Lower lobe of right lung (tissue), 2 donors: Measurements from ENCODE around the gene TSPAN17. TPM values are rescaled to one million over a fixed set of nuclear protein-coding genes. Genes with fewer than 3 reads are reported as not detected.

Experiments used
- ATAC-seq, 2 donors: fragments of 200-7000 bp; cut with Tn5 transposase; one replicate each; pipeline ENCODE4 v1.9.1; 2020 to 2022; ENCODE audit warnings: mild to moderate bottlenecking in 2 of 2, moderate library complexity in 2 of 2
- DNase-seq: peaks from one replicate; pipeline ENCODE4 v3.0.0-alpha.2; 2020
- H3K27ac ChIP-seq: fragments of 200-600 bp; one replicate; pipeline ENCODE4 v1.8.0; 2022
- H3K27me3 ChIP-seq: fragments of 200-600 bp; one replicate; pipeline ENCODE4 v1.8.0; 2022; ENCODE audit warnings: low read depth
- H3K36me3 ChIP-seq: fragments of 200-600 bp; one replicate; pipeline ENCODE4 v1.8.0; 2022; ENCODE audit warnings: mild to moderate bottlenecking
- H3K4me1 ChIP-seq: fragments of 200-600 bp; one replicate; pipeline ENCODE4 v1.8.0; 2022
- H3K4me3 ChIP-seq: fragments of 200-600 bp; one replicate; pipeline ENCODE4 v1.8.0; 2022; ENCODE audit warnings: mild to moderate bottlenecking
- H3K9me3 ChIP-seq: fragments of 200-600 bp; one replicate; pipeline ENCODE4 v1.8.0; 2022
- intact Hi-C: fragments of 100-400 bp; cut with DNase I; formaldehyde crosslinking; loops from one replicate; pipeline ENCODE4 v1.11.0; 2022
- total RNA-seq: library from RNA; stranded (reverse); fragmentation: NEBNext Ultra II Directional; extraction: Animal tissue kit (Norgen Biotek cat#: 25700); gene quantifications from one replicate; pipeline ENCODE4 v1.2.1, GENCODE V29; 2021
- TF ChIP-seq, protein P1 (sequence below): fragments of 200-600 bp; IDR thresholded peaks from one replicate; pipeline ENCODE4 v1.8.0; 2022; ENCODE audit warnings: antibody characterized with exemption, mild to moderate bottlenecking
- donor health status: DM: no; HTN: yes; CAD: no; lungs with severe emphysema.

Gene TSPAN17
- total RNA-seq, 1 donor from 2014 or later = 32.3 TPM

DNA sequence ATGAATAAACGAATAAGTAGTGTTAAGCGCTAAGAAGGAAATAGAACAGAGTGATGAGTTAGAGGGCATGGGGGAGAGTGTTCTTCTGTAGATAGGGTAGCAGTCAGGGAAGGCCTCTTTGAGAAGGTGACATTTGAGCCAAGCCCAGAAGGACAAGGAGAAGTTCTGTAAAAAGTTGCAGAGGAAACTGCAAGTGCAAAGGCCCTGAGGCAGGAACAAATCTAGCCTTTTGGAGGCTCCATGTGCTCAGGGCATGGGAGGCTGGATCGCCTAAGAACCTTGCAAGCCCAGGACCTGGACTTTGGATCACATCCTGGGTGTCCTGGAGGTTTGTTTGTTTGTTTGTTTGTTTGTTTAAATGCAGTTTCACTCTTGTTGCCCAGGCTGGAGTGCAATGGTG, 8.8 kb upstream of the TSPAN17 start:
- Histone ChIP-seq H3K27ac (no peak overlapping the region), H3K36me3 (no peaks in the 10 kb centered on the region), H3K27me3 (peaks cover 11% of the 10 kb centered on the region), H3K9me3 (no peaks in the 10 kb centered on the region), H3K4me1 (no peaks in the 10 kb centered on the region), H3K4me3 (no peak overlapping the region)
- TF ChIP-seq, protein P1, sequence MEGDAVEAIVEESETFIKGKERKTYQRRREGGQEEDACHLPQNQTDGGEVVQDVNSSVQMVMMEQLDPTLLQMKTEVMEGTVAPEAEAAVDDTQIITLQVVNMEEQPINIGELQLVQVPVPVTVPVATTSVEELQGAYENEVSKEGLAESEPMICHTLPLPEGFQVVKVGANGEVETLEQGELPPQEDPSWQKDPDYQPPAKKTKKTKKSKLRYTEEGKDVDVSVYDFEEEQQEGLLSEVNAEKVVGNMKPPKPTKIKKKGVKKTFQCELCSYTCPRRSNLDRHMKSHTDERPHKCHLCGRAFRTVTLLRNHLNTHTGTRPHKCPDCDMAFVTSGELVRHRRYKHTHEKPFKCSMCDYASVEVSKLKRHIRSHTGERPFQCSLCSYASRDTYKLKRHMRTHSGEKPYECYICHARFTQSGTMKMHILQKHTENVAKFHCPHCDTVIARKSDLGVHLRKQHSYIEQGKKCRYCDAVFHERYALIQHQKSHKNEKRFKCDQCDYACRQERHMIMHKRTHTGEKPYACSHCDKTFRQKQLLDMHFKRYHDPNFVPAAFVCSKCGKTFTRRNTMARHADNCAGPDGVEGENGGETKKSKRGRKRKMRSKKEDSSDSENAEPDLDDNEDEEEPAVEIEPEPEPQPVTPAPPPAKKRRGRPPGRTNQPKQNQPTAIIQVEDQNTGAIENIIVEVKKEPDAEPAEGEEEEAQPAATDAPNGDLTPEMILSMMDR = no peak
- ATAC-seq = no peak
- intact Hi-C loops = no loop called here
- DNase-seq = no peak

DNA sequence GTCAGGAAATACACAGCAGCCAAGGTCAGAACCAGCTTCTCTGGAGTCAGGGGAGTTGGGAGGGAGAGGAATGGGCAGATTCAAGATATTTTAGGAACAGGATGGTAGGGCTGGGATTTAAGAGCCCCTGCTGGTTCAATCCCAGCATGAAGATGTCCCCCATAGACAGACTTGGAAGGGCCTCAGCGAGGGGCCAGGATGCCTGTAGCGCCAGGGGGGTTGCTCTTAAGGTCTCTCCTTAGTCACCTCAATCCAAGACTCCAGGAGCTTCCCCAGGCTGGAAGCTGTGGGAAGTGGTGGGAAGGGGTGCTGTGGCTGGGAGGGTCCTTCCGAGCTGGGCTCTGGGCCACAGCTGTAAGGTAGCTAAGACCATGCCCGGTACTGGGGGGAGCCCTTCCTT, 8.1 kb upstream of the TSPAN17 start:
- Histone ChIP-seq H3K27ac (no peak overlapping the region), H3K9me3 (no peaks in the 10 kb centered on the region), H3K27me3 (peaks cover 11% of the 10 kb centered on the region), H3K4me1 (no peaks in the 10 kb centered on the region), H3K4me3 (no peak overlapping the region), H3K36me3 (no peaks in the 10 kb centered on the region)
- intact Hi-C loops = no loop called here
- TF ChIP-seq, protein P1 = no peak
- no peak for DNase-seq
- ATAC-seq = no peak

DNA sequence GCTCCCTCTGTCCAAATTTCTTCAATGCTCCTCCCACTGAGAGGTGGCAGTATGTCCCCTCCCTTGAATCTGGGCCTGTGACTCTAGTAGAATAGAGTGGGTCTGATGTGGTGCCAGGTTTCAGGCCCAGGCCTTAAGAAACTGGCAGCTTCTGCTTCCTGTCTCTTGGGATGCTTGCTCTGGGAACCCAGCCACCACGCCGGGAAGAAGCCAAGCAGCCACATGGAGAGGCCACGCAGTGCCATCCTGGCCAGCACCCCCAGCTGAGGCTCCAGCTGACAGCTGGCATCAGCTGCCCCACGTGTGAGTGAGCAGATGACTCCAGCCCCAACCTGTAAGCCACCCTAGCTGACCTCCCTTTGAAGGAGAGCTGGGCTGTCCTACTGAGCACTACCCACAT, 7.3 kb upstream of the TSPAN17 start:
- Histone ChIP-seq H3K4me1 (no peaks in the 10 kb centered on the region), H3K4me3 (no peak overlapping the region), H3K36me3 (no peaks in the 10 kb centered on the region), H3K27me3 (peaks cover 6% of the 10 kb centered on the region), H3K27ac (no peak overlapping the region), H3K9me3 (no peaks in the 10 kb centered on the region)
- intact Hi-C loops = no loop called here
- ATAC-seq (no peak), DNase-seq (no peak)
- TF ChIP-seq, protein P1 = no peak

DNA sequence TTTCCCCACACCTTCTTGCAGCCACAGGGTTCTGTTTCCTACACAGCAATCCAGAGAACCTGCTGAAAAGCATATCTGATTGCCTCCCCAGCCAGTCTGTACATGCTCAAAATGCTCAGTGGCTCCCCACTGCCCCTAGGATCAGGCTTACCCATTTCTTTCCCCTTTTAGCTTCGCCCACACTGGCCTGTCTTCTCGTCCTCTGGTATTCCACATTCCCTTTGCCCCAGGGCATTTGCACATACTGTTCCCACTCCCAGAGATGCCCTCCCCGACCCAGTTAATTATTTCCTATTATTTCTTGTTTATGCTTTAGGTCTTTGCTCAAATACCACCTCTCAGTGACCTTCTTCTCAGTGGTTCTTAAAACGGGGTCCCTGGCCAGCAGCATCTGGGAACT, 6.7 kb upstream of the TSPAN17 start:
- no peak overlapping the region for H3K4me3 ChIP-seq
- no peaks in the 10 kb centered on the region for H3K36me3 ChIP-seq
- DNase-seq = no peak
- no peak for ATAC-seq
- peaks cover under 1% of the 10 kb centered on the region for H3K27me3 ChIP-seq
- no peak overlapping the region for H3K27ac ChIP-seq
- H3K9me3 ChIP-seq = no peaks in the 10 kb centered on the region
- intact Hi-C loops = no loop called here
- TF ChIP-seq, protein P1 = no peak
- H3K4me1 ChIP-seq = no peaks in the 10 kb centered on the region

DNA sequence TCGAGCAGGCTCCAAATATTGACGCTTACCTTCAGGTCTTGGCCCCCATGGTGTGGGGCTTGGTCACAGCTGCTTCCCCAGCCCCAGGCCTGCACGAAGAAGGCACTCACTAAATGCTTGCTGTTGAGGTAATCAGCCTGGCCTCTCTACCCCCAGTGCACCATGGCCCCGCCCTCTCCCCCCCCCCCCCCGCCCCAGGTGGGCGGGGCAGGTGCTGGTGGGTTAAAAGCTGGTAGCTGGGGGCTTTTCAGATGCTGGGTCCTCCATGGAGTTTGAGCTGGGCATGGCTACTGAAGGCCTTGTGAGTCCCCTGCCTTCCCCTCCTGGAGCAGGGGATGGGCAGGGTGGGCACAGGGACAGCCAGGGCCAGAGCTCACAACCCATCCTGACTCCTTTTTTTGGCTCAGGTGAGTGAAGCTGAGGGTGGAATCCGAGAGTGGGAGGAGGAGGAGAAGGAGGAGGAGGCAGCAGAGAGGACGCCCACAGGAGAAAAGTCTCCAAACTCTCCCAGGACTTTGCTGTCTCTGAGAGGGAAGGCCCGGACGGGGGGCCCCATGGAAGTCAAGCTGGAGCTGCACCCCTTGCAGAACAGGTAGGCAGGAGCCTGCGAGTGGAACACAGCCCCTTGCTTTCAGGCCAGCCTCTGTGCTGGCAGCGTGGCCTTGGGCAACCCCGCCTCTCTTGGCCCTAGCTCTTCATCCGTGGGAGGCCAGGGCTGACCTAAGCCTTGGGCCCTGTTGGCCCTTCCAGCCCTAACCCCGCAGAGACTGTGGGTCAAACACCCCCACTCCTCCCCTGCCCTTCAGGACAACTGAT, 4.4 kb upstream of the TSPAN17 start:
- ATAC-seq = no peak
- no peak overlapping the region for H3K4me3 ChIP-seq
- H3K36me3 ChIP-seq = no peaks in the 10 kb centered on the region
- peaks cover 7% of the 10 kb centered on the region for H3K4me1 ChIP-seq
- TF ChIP-seq, protein P1 = no peak
- no peak overlapping the region for H3K27ac ChIP-seq
- intact Hi-C loops = no loop called here
- no peak for DNase-seq
- no peaks in the 10 kb centered on the region for H3K27me3 ChIP-seq
- H3K9me3 ChIP-seq = no peaks in the 10 kb centered on the region
